PC-3 (cell line): ENCODE results near the gene CNTN4. TPM values are rescaled to one million over a fixed set of nuclear protein-coding genes. Genes with fewer than 3 reads are reported as not detected.

Experiments used
- ATAC-seq: fragments of 200-7000 bp; cut with Tn5 transposase; 2 replicates; pipeline ENCODE4 v1.9.1; 2020; ENCODE audit warnings: mild to moderate bottlenecking, moderate library complexity
- BruUV-seq: library from RNA; stranded (reverse); fragments of 400-500 nt; replicated peaks from 2 replicates; lab custom pipeline; 2021; lab: Mats Ljungman, UMichigan
- CTCF ChIA-PET: fragments of 300-600 bp; sonication (Branson Sonifier 250); formaldehyde crosslinking; loops from one replicate; lab custom pipeline; 2022; ENCODE audit warnings: antibody characterized with exemption; lab: Charles Lee
- POLR2A ChIA-PET: fragments of 300-600 bp; sonication (Branson Sonifier 250); formaldehyde crosslinking; loops from one replicate; lab custom pipeline; 2022; ENCODE audit warnings: antibody characterized with exemption; ENCODE audit not compliant: unreplicated experiment; lab: Charles Lee
- DNase-seq: peaks from one replicate; pipeline ENCODE4 v3.0.0-alpha.2; 2015
- H2AFZ ChIP-seq: fragments of 300-600 bp; sonication (generic); 2 replicates; pipeline ENCODE4 v1.6.0; 2016; ENCODE audit warnings: antibody characterized with exemption, low read length
- H3F3A ChIP-seq: fragments of 300-600 bp; sonication (generic); one replicate; pipeline ENCODE4 v1.6.0; 2017; ENCODE audit warnings: antibody characterized with exemption, low read length, control low read depth, mild to moderate bottlenecking; ENCODE audit not compliant: unreplicated experiment
- H3K27ac ChIP-seq: fragments of 300-600 bp; sonication (generic); 2 replicates; pipeline ENCODE4 v1.5.1; 2016; ENCODE audit warnings: mild to moderate bottlenecking, low read length
- H3K27me3 ChIP-seq: fragments of 300-600 bp; sonication (generic); 2 replicates; pipeline ENCODE4 v1.6.1; 2016; ENCODE audit warnings: low read length, mixed read lengths
- H3K36me3 ChIP-seq: fragments of 300-600 bp; sonication (generic); 2 replicates; pipeline ENCODE4 v1.6.1; 2016; ENCODE audit warnings: low read depth, mixed run types, low read length, mixed read lengths
- H3K4me1 ChIP-seq: fragments of 300-600 bp; sonication (generic); 2 replicates; pipeline ENCODE4 v1.5.1; 2016; ENCODE audit warnings: low read length; ENCODE audit not compliant: insufficient read depth
- H3K4me2 ChIP-seq: fragments of 300-600 bp; sonication (generic); 2 replicates; pipeline ENCODE4 v1.6.0; 2016; ENCODE audit warnings: low read length
- H3K4me3 ChIP-seq: fragments of 300-600 bp; sonication (generic); 2 replicates; pipeline ENCODE4 v1.5.1; 2016; ENCODE audit warnings: mild to moderate bottlenecking, low read length, mixed read lengths
- H3K79me2 ChIP-seq: fragments of 300-600 bp; sonication (generic); 2 replicates; pipeline ENCODE4 v1.6.1; 2017; ENCODE audit warnings: low read length, mixed read lengths
- H3K9ac ChIP-seq: fragments of 300-600 bp; sonication (generic); 2 replicates; pipeline ENCODE4 v1.6.0; 2016; ENCODE audit warnings: mild to moderate bottlenecking, low read length
- H3K9me2 ChIP-seq: fragments of 300-600 bp; sonication (generic); replicated peaks from 2 replicates; pipeline ENCODE4 v1.6.1; 2016; ENCODE audit warnings: mixed run types, low read length, mixed read lengths
- H3K9me3 ChIP-seq: fragments of 300-600 bp; sonication (generic); 2 replicates; pipeline ENCODE4 v1.6.1; 2016; ENCODE audit warnings: low read length, mixed read lengths
- H4K20me1 ChIP-seq: fragments of 300-600 bp; sonication (generic); 2 replicates; pipeline ENCODE4 v1.6.1; 2016; ENCODE audit warnings: low read length, mixed read lengths
- CTCF ChIP-seq: fragments of 300-600 bp; sonication (generic); conservative IDR thresholded peaks from 2 replicates; pipeline ENCODE4 v1.5.1; 2017; ENCODE audit warnings: antibody characterized with exemption, low read depth, mild to moderate bottlenecking, low read length
- EZH2 ChIP-seq: fragments of 300-600 bp; sonication (generic); IDR thresholded peaks from one replicate; pipeline ENCODE4 v1.6.1; 2017; ENCODE audit warnings: antibody characterized with exemption, mild to moderate bottlenecking, low read length; ENCODE audit not compliant: unreplicated experiment
- EZH2phosphoT487 ChIP-seq: fragments of 300-600 bp; sonication (generic); IDR thresholded peaks from 2 replicates; pipeline ENCODE4 v1.6.1; 2018; ENCODE audit warnings: mild to moderate bottlenecking, antibody characterized with exemption, low read length, borderline replicate concordance
- intact Hi-C: fragments of 100-400 bp; cut with micrococcal nuclease; formaldehyde crosslinking; loops from 2 replicates; pipeline ENCODE4 v1.9.0; 2023
- total RNA-seq: library from RNA; depleted of rRNA; stranded (reverse); fragments of >200 nt; gene quantifications from 2 replicates; pipeline ENCODE4 v1.2.3, GENCODE V29; 2014

CNTN4 gene
- total RNA-seq, 1 experiment from 2014 or later, result not detected

- Histone ChIP-seq H2AFZ (no peak overlapping the region), H3K9me2 (no peaks in the 10 kb centered on the region), H3K36me3 (no peaks in the 10 kb centered on the region), H3K4me3 (no peak overlapping the region), H3K4me2 (no peak overlapping the region), H3F3A (no peaks in the 10 kb centered on the region), H3K27ac (no peak overlapping the region), H3K27me3 (no peaks in the 10 kb centered on the region), H3K4me1 (no peaks in the 10 kb centered on the region), H3K79me2 (no peaks in the 10 kb centered on the region), H3K9me3 (peaks cover 20% of the 10 kb centered on the region), H3K9ac (no peak overlapping the region), H4K20me1 (no peaks in the 10 kb centered on the region)
- DNase-seq (no peak), ATAC-seq (no peak)
- POLR2A ChIA-PET, result no interaction called here
- CTCF ChIA-PET, result no interaction called here
- intact Hi-C loops, result no loop called here
- BruUV-seq, result no TSS peak
- TF ChIP-seq CTCF, result no peak
- no peak for TF ChIP-seq EZH2
- no peak for TF ChIP-seq EZH2phosphoT487
Observed at GRCh38 chr3:2731843-2732242, 633.2 kb downstream of the CNTN4 start.

- no peak overlapping the region for H2AFZ ChIP-seq
- CTCF ChIA-PET, result no interaction called here
- no peaks in the 10 kb centered on the region for H3K79me2 ChIP-seq
- peaks cover 19% of the 10 kb centered on the region; the same call in 1 of the 2 replicates for H3K9me3 ChIP-seq
- no peaks in the 10 kb centered on the region for H3K27me3 ChIP-seq
- no peaks in the 10 kb centered on the region for H3K4me1 ChIP-seq
- POLR2A ChIA-PET, result no interaction called here
- no peak overlapping the region for H3K4me3 ChIP-seq
- H3K9ac ChIP-seq, result no peak overlapping the region
- H3K36me3 ChIP-seq, result no peaks in the 10 kb centered on the region
- ATAC-seq (no peak), DNase-seq (no peak)
- no peaks in the 10 kb centered on the region for H4K20me1 ChIP-seq
- H3K4me2 ChIP-seq, result no peak overlapping the region
- no peaks in the 10 kb centered on the region for H3K9me2 ChIP-seq
- no peak overlapping the region for H3K27ac ChIP-seq
- BruUV-seq, result no TSS peak
- intact Hi-C loops, result no loop called here
- no peak for TF ChIP-seq EZH2phosphoT487
- no peak for TF ChIP-seq EZH2
- no peak for TF ChIP-seq CTCF
- H3F3A ChIP-seq, result no peaks in the 10 kb centered on the region
Observed at GRCh38 chr3:2735392-2735894, 636.8 kb downstream of the CNTN4 start.

GRCh38 chr3:2741516-2741915 lies 642.9 kb downstream of the CNTN4 start:
- Histone ChIP-seq H3K9me2 (no peaks in the 10 kb centered on the region), H3K79me2 (no peaks in the 10 kb centered on the region), H3K9me3 (peaks cover 21% of the 10 kb centered on the region; the same call in 1 of the 2 replicates), H3K9ac (no peak overlapping the region), H3K36me3 (no peaks in the 10 kb centered on the region), H3K27ac (no peak overlapping the region), H3K27me3 (no peaks in the 10 kb centered on the region), H3K4me2 (no peak overlapping the region), H2AFZ (no peak overlapping the region), H3F3A (no peaks in the 10 kb centered on the region), H4K20me1 (no peaks in the 10 kb centered on the region), H3K4me3 (no peak overlapping the region), H3K4me1 (no peaks in the 10 kb centered on the region)
- intact Hi-C loops, result no loop called here
- CTCF ChIA-PET, result no interaction called here
- TF ChIP-seq CTCF (no peak), EZH2 (no peak), EZH2phosphoT487 (no peak)
- DNase-seq (no peak), ATAC-seq (no peak)
- POLR2A ChIA-PET, result no interaction called here
- BruUV-seq, result no TSS peak
